Hepatocyte (in vitro differentiated cells): ENCODE results near the gene NR6A1. TPM values are rescaled to one million over a fixed set of nuclear protein-coding genes. Genes with fewer than 3 reads are reported as not detected.

Experiments used
- DNase-seq: peaks from one replicate; pipeline ENCODE4 v3.0.0-alpha.2; 2016; ENCODE audit warnings: low spot score
- H2AFZ ChIP-seq: fragments of 200-600 bp; sonication (generic); 2 replicates; pipeline ENCODE4 v1.6.0; 2016; ENCODE audit warnings: antibody characterized with exemption, mild to moderate bottlenecking
- H3K27ac ChIP-seq: fragments of 200-600 bp; sonication (generic); 2 replicates; pipeline ENCODE4 v1.5.1; 2016; ENCODE audit warnings: mild to moderate bottlenecking
- H3K27me3 ChIP-seq: fragments of 200-600 bp; sonication (generic); 2 replicates; pipeline ENCODE4 v1.6.1; 2016
- H3K36me3 ChIP-seq: fragments of 200-600 bp; sonication (generic); replicated peaks from 2 replicates; pipeline ENCODE4 v1.5.1; 2016; ENCODE audit warnings: low read depth; ENCODE audit not compliant: insufficient read depth
- H3K4me1 ChIP-seq: fragments of 200-600 bp; sonication (generic); 2 replicates; pipeline ENCODE4 v1.5.1; 2016; ENCODE audit warnings: mild to moderate bottlenecking, moderate library complexity; ENCODE audit not compliant: insufficient read depth
- H3K4me2 ChIP-seq: fragments of 200-600 bp; sonication (generic); 2 replicates; pipeline ENCODE4 v1.6.0; 2016
- H3K4me3 ChIP-seq: fragments of 200-600 bp; sonication (generic); 2 replicates; pipeline ENCODE4 v1.5.1; 2016; ENCODE audit warnings: mild to moderate bottlenecking
- H3K79me2 ChIP-seq: fragments of 200-600 bp; sonication (generic); 2 replicates; pipeline ENCODE4 v1.6.0; 2017; ENCODE audit warnings: mild to moderate bottlenecking
- H3K9me2 ChIP-seq: fragments of 200-600 bp; sonication (generic); replicated peaks from 2 replicates; pipeline ENCODE4 v1.6.0; 2017; ENCODE audit warnings: mild to moderate bottlenecking; ENCODE audit not compliant: insufficient read depth
- H3K9me3 ChIP-seq: fragments of 200-600 bp; sonication (generic); 2 replicates; pipeline ENCODE4 v1.5.1; 2016; ENCODE audit warnings: low read depth, mild to moderate bottlenecking
- H4K20me1 ChIP-seq: fragments of 200-600 bp; sonication (generic); 2 replicates; pipeline ENCODE4 v1.6.0; 2016; ENCODE audit warnings: mild to moderate bottlenecking; ENCODE audit not compliant: insufficient read depth, poor library complexity, severe bottlenecking
- CTCF ChIP-seq: fragments of 200-600 bp; sonication (generic); IDR thresholded peaks from 2 replicates; pipeline ENCODE4 v1.5.1; 2016; ENCODE audit warnings: antibody characterized with exemption, mild to moderate bottlenecking; ENCODE audit not compliant: poor library complexity
- EZH2 ChIP-seq: fragments of 200-600 bp; sonication (generic); IDR thresholded peaks from 2 replicates; pipeline ENCODE4 v1.6.1; 2016; ENCODE audit warnings: antibody characterized with exemption, mild to moderate bottlenecking, borderline replicate concordance
- EZH2phosphoT487 ChIP-seq: fragments of 200-600 bp; sonication (generic); IDR thresholded peaks from one replicate; pipeline ENCODE4 v1.6.1; 2018; ENCODE audit warnings: antibody characterized with exemption, mild to moderate bottlenecking, low read depth, moderate library complexity; ENCODE audit not compliant: unreplicated experiment, severe bottlenecking
- WGBS: methylation state at CpG from one replicate; pipeline ENCODE4 v1.1.6; 2016; ENCODE audit warnings: low lambda C conversion rate; ENCODE audit errors: missing lambda C conversion rate; 5-methylcytosine and 5-hydroxymethylcytosine counted together
- polyA plus RNA-seq: library from polyadenylated mRNA; unstranded; fragments of >200 nt; fragmentation: Nextera tagmentation; extraction: Ambion mirVana; gene quantifications from 2 replicates; pipeline ENCODE4 v1.2.1, GENCODE V29; 2016
- total RNA-seq: library from RNA; depleted of rRNA; stranded (reverse); fragments of >200 nt; gene quantifications from 2 replicates; pipeline ENCODE4 v1.2.3, GENCODE V29; 2014

NR6A1 gene
- total and polyA plus RNA-seq, 2 experiments from 2014 or later = 1.2 to 4.0 TPM

- Histone ChIP-seq H3K27me3 (peaks cover 57% of the 10 kb centered on the region), H3K36me3 (no peaks in the 10 kb centered on the region), H2AFZ (no peak overlapping the region), H3K4me3 (no peak overlapping the region), H4K20me1 (no peaks in the 10 kb centered on the region), H3K9me2 (no peaks in the 10 kb centered on the region), H3K79me2 (no peaks in the 10 kb centered on the region), H3K4me2 (no peak overlapping the region), H3K9me3 (no peaks in the 10 kb centered on the region), H3K27ac (no peak overlapping the region), H3K4me1 (peaks cover 8% of the 10 kb centered on the region)
- no peak for DNase-seq
- WGBS = 95% methylated on average over 31 of the region's 40 CpGs
- TF ChIP-seq EZH2 (no peak), EZH2phosphoT487 (no peak), CTCF (no peak)
Observed at GRCh38 chr9:124500028-124500795, 270.9 kb downstream of the NR6A1 start.

GRCh38 chr9:124499216-124499615 is 271.9 kb downstream of the NR6A1 start:
- Histone ChIP-seq H3K27me3 (peaks cover 50% of the 10 kb centered on the region), H3K4me2 (no peak overlapping the region), H3K36me3 (no peaks in the 10 kb centered on the region), H3K79me2 (no peaks in the 10 kb centered on the region), H3K27ac (no peak overlapping the region), H3K9me3 (no peaks in the 10 kb centered on the region), H2AFZ (no peak overlapping the region), H3K4me3 (no peak overlapping the region), H4K20me1 (no peaks in the 10 kb centered on the region), H3K9me2 (no peaks in the 10 kb centered on the region), H3K4me1 (peaks cover 7% of the 10 kb centered on the region)
- TF ChIP-seq EZH2 = no peak
- no peak for TF ChIP-seq CTCF
- no peak for TF ChIP-seq EZH2phosphoT487
- 79% methylated on average over 3 of the region's 3 CpGs for WGBS
- DNase-seq = no peak

- DNase-seq = no peak
- Histone ChIP-seq H3K27ac (no peak overlapping the region), H3K27me3 (peaks cover 44% of the 10 kb centered on the region), H3K4me2 (no peak overlapping the region), H3K9me3 (no peaks in the 10 kb centered on the region), H3K4me1 (peaks cover under 1% of the 10 kb centered on the region), H2AFZ (no peak overlapping the region), H3K9me2 (no peaks in the 10 kb centered on the region), H3K79me2 (no peaks in the 10 kb centered on the region), H3K4me3 (no peak overlapping the region), H3K36me3 (no peaks in the 10 kb centered on the region), H4K20me1 (no peaks in the 10 kb centered on the region)
- no peak for TF ChIP-seq EZH2phosphoT487
- TF ChIP-seq CTCF = no peak
- no peak for TF ChIP-seq EZH2
- WGBS = 79% methylated on average over 9 of the region's 15 CpGs
Observed at GRCh38 chr9:124498499-124499146, 272.5 kb downstream of the NR6A1 start.
